GM12891 (cell line): Measurements from ENCODE around the gene RAET1L.

Source experiments
- PAX5 ChIP-seq: IDR thresholded peaks from 2 replicates; pipeline ENCODE4 v1.6.1; 2011; ENCODE audit warnings: low read length, moderate library complexity, mild to moderate bottlenecking; ENCODE audit not compliant: insufficient read depth, severe bottlenecking
- POLR2A ChIP-seq: IDR thresholded peaks from 2 replicates; pipeline ENCODE4 v1.6.1; 2011; ENCODE audit warnings: low read depth, low read length, control low read depth
- POLR2AphosphoS5 ChIP-seq: IDR thresholded peaks from 2 replicates; pipeline ENCODE4 v1.6.1; 2011; ENCODE audit warnings: low read depth, low read length, control low read depth
- SPI1 ChIP-seq: IDR thresholded peaks from 2 replicates; pipeline ENCODE4 v1.6.1; 2011; ENCODE audit warnings: low read depth, low read length, control low read depth
- TAF1 ChIP-seq: IDR thresholded peaks from 2 replicates; pipeline ENCODE4 v1.6.1; 2011; ENCODE audit warnings: low read depth, low read length, control low read depth

DNA sequence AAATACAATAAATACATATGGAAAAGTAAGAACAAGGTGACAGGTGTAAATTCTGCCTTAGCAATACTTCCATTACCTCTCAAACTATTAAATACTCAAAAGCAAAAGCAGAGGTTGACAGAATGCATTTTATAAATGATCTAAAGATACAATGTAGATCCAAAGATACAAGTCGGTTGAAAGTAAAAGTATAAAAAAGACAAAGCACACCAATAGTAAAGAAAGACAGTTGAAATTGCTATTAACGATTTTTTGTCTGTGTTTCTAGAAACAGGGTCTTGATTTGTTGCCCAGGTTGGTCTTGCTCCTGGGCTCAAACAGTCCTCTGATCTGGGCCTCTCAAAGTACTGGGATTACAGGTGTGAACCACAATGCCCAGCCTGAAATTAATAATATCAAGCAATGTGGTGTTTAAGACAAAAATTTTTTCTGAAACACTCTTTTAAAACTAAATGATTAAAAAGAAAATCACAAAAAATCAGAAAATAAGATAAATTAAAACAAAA, 37.7 kb downstream of the RAET1L start:
- TF ChIP-seq POLR2AphosphoS5 = no peak
- no peak for TF ChIP-seq POLR2A
- TF ChIP-seq TAF1 = no peak
- TF ChIP-seq SPI1 = no peak
- no peak for TF ChIP-seq PAX5
